Neural progenitor cell (in vitro differentiated cells): Measurements from ENCODE around the gene HMGB1.
"Not testable (repeated sequence)": the region's sequence is repeated elsewhere in the genome, so short reads cannot be mapped to it uniquely, and the experiment has no call there.

ENCODE experiments used
- CTCF ChIP-seq: fragments of 200-600 bp; sonication (generic); IDR thresholded peaks from 2 replicates; pipeline ENCODE4 v1.5.1; 2017; ENCODE audit warnings: antibody characterized with exemption, mild to moderate bottlenecking
- EZH2 ChIP-seq: fragments of 200-600 bp; sonication (generic); IDR thresholded peaks from 2 replicates; pipeline ENCODE4 v1.6.1; 2017; ENCODE audit warnings: antibody characterized with exemption, mild to moderate bottlenecking, moderate library complexity
- EZH2phosphoT487 ChIP-seq: fragments of 200-600 bp; sonication (generic); IDR thresholded peaks from 2 replicates; pipeline ENCODE4 v1.6.1; 2017; ENCODE audit warnings: antibody characterized with exemption

DNA sequence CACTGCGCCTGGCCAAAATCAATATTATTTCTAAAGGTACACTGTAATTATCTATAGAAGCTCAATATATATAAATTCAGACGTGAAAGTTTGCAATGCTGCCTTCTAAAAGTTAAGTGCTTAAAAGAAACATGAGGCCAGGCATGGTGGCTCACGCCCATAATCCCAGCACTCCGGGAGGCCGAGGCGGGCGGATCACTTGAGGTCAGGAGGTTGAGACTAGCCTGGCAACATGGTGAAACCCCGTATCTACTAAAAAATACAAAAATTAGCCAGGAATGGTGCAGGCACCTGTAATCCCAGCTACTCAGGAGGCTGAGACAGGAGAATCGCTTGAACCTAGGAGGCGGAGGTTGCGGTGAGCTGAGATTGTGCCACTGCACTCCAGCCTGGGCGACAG lies 14.3 kb downstream of the HMGB1 start:
- TF ChIP-seq CTCF, EZH2phosphoT487, EZH2: not testable (repeated sequence)
